Heart left ventricle (tissue), 13 donors: ENCODE results near the gene VPS13C.

Source experiments
- POLR2A ChIP-seq, 2 donors: fragments of 450-650 bp; IDR thresholded peaks; one replicate each; pipeline ENCODE4 v1.6.1; 2017; ENCODE audit warnings: antibody characterized with exemption in 2 of 2, mild to moderate bottlenecking in 2 of 2, moderate library complexity in 2 of 2
- TF ChIP-seq, protein P1 (sequence below), 12 donors: fragments of 200-600 bp; sonication (generic) in 4 of 12; IDR thresholded peaks; one replicate each; pipeline versions ENCODE4 v1.5.0 to v1.8.0; 2018 to 2022; ENCODE audit warnings: antibody characterized with exemption in 12 of 12, mild to moderate bottlenecking in 5 of 12
- donor health status: ischemic (EF 13 %, LVEDD 7.1; RV severe dilation, severe dysfunction).
- donor health status: DM: no; HTN: yes; CAD: no.
- donor health status: DM: no; HTN: no; CAD: no.
- donor health status: ischemic (EF 25% LVEDD 6.9; RV normal size, moderate dysfunction).
- donor health status: ischemic (EF 25% LVEDD 5.7; RV mildly dilated, moderate dysfunction).
- donor health status: ischemic (EF 35%, LVEDD 5.7; RV mildly dilated, moderate dysfunction).
- donor health status: nonischemic (EF 11% LVEDD 7.7; RV severe dilation, severe dysfunction).
- donor health status: DM: yes; HTN: yes; CAD: no.
- donor health status: PGD.
- donor health status: ischemic (EF 29% LVEDD 5.4; RV normal size, mild dysfunction).
- donor health status: nonischemic (EF 23%, LVEDD 6.1; RV moderate dilation, normal function).

DNA sequence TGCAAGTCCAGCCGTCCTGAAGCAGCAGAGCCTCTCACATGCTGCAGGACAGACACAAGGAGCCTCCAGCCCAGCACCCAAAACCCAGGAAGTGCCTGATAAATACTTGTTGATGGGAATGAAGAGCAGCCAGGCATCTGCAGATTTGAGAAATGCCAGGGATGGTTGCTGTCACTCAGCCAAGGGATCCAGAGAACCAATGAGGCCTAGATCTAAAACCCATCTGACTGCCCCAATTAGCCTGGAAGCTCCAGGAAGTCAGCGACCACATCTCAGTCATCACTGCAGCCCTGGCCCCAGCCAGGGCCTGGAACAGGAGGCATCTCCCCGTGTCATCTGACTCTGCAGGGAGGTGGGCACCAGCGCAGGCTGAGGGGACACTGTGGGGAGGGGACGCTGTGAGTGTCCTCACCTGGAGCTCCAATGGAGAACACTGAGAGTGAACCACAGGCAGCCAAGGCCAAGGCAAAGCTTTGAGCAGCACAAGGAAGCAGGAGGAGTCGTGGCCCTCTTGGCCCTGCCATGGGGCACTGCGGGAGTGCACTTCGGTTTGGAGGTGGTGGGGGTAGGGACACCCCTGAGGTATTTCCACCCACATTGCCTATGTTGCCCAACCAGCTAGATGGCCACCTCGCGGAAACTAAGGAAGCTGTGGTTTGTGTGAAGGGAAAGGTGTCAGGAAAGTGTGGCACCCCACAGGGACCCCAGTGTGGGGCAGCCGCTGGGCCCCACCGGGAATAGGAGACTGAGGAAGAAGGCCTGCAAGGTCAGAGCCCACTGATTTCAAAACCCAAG is 229.5 kb downstream of the VPS13C start:
- TF ChIP-seq, protein P1, sequence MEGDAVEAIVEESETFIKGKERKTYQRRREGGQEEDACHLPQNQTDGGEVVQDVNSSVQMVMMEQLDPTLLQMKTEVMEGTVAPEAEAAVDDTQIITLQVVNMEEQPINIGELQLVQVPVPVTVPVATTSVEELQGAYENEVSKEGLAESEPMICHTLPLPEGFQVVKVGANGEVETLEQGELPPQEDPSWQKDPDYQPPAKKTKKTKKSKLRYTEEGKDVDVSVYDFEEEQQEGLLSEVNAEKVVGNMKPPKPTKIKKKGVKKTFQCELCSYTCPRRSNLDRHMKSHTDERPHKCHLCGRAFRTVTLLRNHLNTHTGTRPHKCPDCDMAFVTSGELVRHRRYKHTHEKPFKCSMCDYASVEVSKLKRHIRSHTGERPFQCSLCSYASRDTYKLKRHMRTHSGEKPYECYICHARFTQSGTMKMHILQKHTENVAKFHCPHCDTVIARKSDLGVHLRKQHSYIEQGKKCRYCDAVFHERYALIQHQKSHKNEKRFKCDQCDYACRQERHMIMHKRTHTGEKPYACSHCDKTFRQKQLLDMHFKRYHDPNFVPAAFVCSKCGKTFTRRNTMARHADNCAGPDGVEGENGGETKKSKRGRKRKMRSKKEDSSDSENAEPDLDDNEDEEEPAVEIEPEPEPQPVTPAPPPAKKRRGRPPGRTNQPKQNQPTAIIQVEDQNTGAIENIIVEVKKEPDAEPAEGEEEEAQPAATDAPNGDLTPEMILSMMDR (IDR thresholded peaks at IDR 0.05) = no peak
- TF ChIP-seq POLR2A (IDR thresholded peaks at IDR 0.05) = no peak
